NCI-H2196 (cell line): ENCODE results near the gene DRD2.

Experiments used
- DNase-seq: peaks from one replicate; lab custom pipeline; 2025; ENCODE audit not compliant: unreplicated experiment; lab: John Stamatoyannopoulos, UW

The DRD2 gene

DNA sequence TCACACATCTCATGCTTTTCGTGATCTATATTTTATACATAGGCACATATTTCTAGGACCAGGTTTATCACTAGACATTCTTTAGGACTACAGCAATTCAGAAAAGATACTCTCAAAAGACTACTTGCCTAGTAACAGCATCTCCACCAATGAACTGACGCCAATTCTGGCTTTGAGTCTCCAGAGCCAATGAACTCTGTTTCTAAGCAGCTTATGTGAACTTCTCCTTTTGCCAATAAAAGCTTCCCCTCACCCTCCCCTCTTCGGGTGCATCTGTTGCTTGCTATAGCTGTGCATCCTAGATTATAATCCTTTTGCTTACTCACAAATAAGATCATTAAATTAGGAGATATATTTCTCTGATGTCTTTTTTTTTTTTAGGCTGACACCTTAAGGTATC, 99.0 kb downstream of the DRD2 start:
- no peak for DNase-seq

DNA sequence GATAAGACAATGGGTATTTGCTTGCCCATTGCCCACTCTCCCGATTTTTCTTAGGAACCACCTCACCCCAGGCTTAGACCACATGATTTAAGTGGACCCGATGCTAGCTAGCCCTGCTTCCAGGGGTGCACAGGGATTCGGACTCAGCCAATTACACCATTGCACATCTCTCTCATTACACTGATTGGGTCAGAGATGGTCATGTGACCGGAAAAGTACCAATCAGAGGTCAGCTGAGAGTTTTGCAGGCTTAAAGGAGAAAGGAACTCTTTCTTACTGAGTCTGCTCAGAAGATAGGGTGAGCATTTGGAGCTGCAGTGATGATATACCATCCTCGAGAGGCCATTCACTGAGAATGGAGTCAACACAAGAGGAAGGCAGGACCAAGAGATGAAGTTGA, 99.8 kb downstream of the DRD2 start:
- no peak for DNase-seq

- DNase-seq = no peak
Measured at GRCh38 chr11:113373981-113374560, 101.1 kb downstream of the DRD2 start.

GRCh38 chr11:113373306-113373705, 101.9 kb downstream of the DRD2 start:
- DNase-seq = no peak

DNA sequence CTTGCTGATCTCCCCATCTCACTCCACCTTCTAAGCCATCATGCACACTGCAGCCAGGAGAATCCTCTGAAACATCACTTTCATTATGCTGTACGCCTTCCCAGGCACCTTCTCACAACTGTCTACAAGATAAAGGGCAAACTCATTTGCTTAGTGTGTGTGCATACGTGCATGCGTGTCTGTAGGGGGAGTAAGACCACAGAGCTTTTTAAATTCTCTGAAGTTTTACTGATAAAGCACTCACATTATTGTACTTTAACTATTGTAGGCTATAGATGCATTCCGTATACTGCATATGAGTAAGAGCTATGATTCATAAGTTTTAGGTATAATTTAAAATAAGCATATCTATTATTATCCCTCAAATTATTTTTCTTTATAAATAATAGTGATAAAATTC, 102.9 kb downstream of the DRD2 start:
- DNase-seq = no peak

DNA sequence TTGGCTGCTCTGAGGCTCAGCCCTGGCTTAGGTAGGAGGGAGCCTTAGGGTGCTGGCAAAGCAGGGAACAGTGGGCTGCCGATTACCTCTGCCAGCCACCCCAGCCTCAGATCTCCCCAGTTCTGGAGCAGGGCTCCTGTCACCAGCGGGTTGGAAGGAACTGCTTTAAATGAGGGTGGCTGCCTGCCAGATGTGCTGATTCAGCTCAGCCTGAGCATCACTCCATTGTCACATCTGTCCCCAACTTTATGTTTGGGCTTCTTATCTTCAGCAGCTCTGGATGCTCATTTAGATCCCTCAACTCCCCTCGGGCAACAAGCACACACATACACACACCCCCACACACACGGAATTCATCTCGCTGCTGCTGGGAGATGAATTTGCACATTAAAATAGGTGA, 104.6 kb downstream of the DRD2 start:
- no peak for DNase-seq

DNA sequence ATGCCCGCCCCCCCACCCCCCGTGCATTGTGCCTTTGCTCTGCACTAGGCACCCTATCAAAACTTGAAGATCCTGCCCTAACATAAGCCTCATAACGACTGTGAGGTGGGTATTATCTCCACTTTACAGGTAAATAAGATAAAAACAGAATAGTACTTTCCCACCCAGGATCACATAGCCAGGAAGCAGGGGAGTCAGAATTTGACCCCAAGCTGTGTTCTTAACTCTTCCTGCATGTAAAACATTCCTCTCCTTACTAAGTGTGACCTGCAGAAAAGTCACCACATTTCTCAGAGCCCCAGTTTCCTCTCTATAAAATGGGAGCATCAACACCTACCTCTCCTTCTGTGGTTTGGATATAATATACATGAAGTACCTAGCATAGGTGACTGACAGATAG, 105.8 kb downstream of the DRD2 start:
- DNase-seq = no peak

DNA sequence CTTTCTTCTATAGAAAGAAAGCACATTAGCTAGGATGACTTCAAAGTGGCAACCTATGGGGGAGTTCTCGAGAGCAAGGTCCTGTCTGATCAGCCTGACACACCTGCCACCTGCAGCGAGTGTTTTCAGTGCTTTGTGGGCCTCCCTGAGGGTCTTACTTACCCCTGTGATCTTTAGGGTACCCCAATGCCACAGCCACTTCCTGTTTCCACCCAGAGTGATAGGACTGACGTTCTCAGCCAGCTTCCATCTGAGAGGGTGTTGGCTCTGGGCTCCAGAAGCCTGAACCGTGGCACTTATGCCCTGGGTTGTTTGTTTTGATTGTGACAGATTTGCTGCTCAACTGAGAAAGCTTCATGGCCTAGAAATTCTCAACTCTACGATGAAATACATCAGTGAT, 109.3 kb downstream of the DRD2 start:
- DNase-seq = no peak

GRCh38 chr11:113363996-113364641, 111.1 kb downstream of the DRD2 start:
- no peak for DNase-seq

DNA sequence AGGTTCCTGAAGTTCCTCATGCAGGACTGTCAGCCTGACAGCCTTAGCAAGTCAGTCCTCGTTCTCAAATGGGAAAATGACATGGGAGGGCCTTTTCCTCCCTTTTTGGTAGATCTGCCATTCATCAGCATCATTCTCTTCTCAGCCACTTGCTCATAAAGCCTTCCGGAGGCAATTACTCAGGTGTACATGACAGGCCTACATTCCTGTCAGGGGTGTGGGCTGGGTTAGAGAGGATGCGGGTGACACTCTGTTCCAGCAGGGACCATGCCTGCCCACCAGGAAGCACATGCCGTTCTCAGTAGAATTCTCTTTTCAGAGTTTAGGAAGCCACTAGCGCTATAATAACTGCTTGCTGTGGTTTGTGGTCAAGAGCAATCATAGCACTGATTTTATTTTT, 111.8 kb downstream of the DRD2 start:
- no peak for DNase-seq
